Activated CD4-positive, alpha-beta T cell treated with anti-CD3 and anti-CD28 coated beads, Interleukin-2, amount 50 U/mL, for 48 hours (primary cell): ENCODE data around the gene PACS2.
A peak's percentile ranks its signal among the peaks of the same experiment; 100 is the strongest.

Experiments used
- DNase-seq, 2 experiments: peaks; one replicate each; pipeline ENCODE4 v3.0.0-alpha.2; 2020

PACS2 gene

GRCh38 chr14:105389534-105389933 is 75.0 kb downstream of the PACS2 start:
- no peak for DNase-seq

- DNase-seq = no peak
These were observed 75.7 kb downstream of the PACS2 start for GRCh38 chr14:105389976-105390848.

GRCh38 chr14:105390849-105391500 is 76.4 kb downstream of the PACS2 start:
- DNase-seq = no peak

- DNase-seq = no peak
These were observed 77.0 kb downstream of the PACS2 start for GRCh38 chr14:105391541-105391940.

GRCh38 chr14:105392131-105393090 is 77.9 kb downstream of the PACS2 start:
- no peak for DNase-seq

- no peak for DNase-seq
These were observed 78.6 kb downstream of the PACS2 start for GRCh38 chr14:105393151-105393550.

GRCh38 chr14:105394714-105395537 is 80.4 kb downstream of the PACS2 start:
- no peak for DNase-seq

GRCh38 chr14:105395538-105395854 is 80.9 kb downstream of the PACS2 start:
- no peak for DNase-seq

GRCh38 chr14:105397350-105397931 is 82.9 kb downstream of the PACS2 start:
- DNase-seq = no peak

GRCh38 chr14:105398044-105398725 is 83.6 kb downstream of the PACS2 start, which contains the start of gene TEX22:
Gene TEX22 (plus strand): TSS chr14:105398538. CDS start chr14:105399341, 803 bp downstream.
- DNase-seq = peak; percentile 93 to 94

- peak; percentile 44 to 49 for DNase-seq
These were observed 84.3 kb downstream of the PACS2 start for GRCh38 chr14:105398726-105399465.

GRCh38 chr14:105399466-105399775 is 84.9 kb downstream of the PACS2 start:
- no peak for DNase-seq

GRCh38 chr14:105400016-105400415 is 85.5 kb downstream of the PACS2 start:
- DNase-seq = no peak

- DNase-seq = no peak
These were observed 87.2 kb downstream of the PACS2 start for GRCh38 chr14:105401699-105402098.

GRCh38 chr14:105408592-105408991 is 94.0 kb downstream of the PACS2 start:
- DNase-seq = no peak

GRCh38 chr14:105409364-105409763 is 94.8 kb downstream of the PACS2 start:
- no peak for DNase-seq

GRCh38 chr14:105410642-105411016 is 96.1 kb downstream of the PACS2 start:
- no peak for DNase-seq

- DNase-seq = no peak
These were observed 96.7 kb downstream of the PACS2 start for GRCh38 chr14:105411017-105411941.

GRCh38 chr14:105411985-105412770 is 97.6 kb downstream of the PACS2 start:
- no peak for DNase-seq
